Naive B cell (primary cell): ENCODE measurements around the gene MOV10L1. TPM values are rescaled to one million over a fixed set of nuclear protein-coding genes. Genes with fewer than 3 reads are reported as not detected.

Experiments
- ATAC-seq, 2 donors: fragments of 150-1000 bp; cut with Tn5 transposase; 2 replicates each; pipeline ENCODE4 v1.10.0; 2021; ENCODE audit warnings: low read depth in 2 of 2, mild to moderate bottlenecking in 2 of 2, moderate library complexity in 2 of 2
- DNase-seq: peaks from one replicate; pipeline ENCODE4 v3.0.0; 2022
- H3K27ac Mint-ChIP-seq, 6 donors: one replicate each; pipeline ENCODE4 v1.8.0; 2020 to 2022; ENCODE audit warnings: mild to moderate bottlenecking in 6 of 6, mixed read lengths in 6 of 6, moderate library complexity in 5 of 6, inconsistent platforms in 2 of 6
- H3K27me3 Mint-ChIP-seq, 3 donors: one replicate each; pipeline ENCODE4 v1.8.0; 2021 to 2022; ENCODE audit warnings: mixed read lengths in 3 of 3, mild to moderate bottlenecking in 1 of 3
- H3K36me3 Mint-ChIP-seq, 2 donors: one replicate each; pipeline ENCODE4 v1.8.0; 2020 to 2022; ENCODE audit warnings: mixed read lengths in 2 of 2, inconsistent platforms in 1 of 2, mild to moderate bottlenecking in 1 of 2
- H3K4me1 Mint-ChIP-seq, 3 donors: one replicate each; pipeline ENCODE4 v1.8.0; 2020 to 2022; ENCODE audit warnings: mixed read lengths in 3 of 3, inconsistent platforms in 1 of 3, mild to moderate bottlenecking in 1 of 3, moderate library complexity in 1 of 3
- H3K4me3 Mint-ChIP-seq, 8 donors: one replicate each; pipeline ENCODE4 v1.8.0; 2020 to 2022; ENCODE audit warnings: mild to moderate bottlenecking in 8 of 8, mixed read lengths in 8 of 8, moderate library complexity in 8 of 8, inconsistent platforms in 2 of 8
- H3K9me3 Mint-ChIP-seq, 7 donors: one replicate each; pipeline ENCODE4 v1.8.0; 2020 to 2022; ENCODE audit warnings: mixed read lengths in 7 of 7, mild to moderate bottlenecking in 5 of 7, inconsistent platforms in 2 of 7, moderate library complexity in 1 of 7
- polyA plus RNA-seq, 6 donors: library from polyadenylated mRNA; unstranded; fragments of 300-500 nt; fragmentation: Illumina TruSeq; gene quantifications; one replicate each; pipeline ENCODE4 v1.2.3, GENCODE V29; 2021; ENCODE audit warnings: low read depth in 6 of 6

The MOV10L1 gene
- polyA plus RNA-seq, 6 donors from 2014 or later = not detected

- peak overlapping the region in 2 of 6 donors; percentile 59 to 84 for H3K27ac Mint-ChIP-seq
- H3K4me3 Mint-ChIP-seq = peak overlapping the region in 1 of 8 donors; percentile 18
- ATAC-seq = no peak
- H3K27me3 Mint-ChIP-seq = no peaks in the 10 kb centered on the region
- no peaks in the 10 kb centered on the region for H3K9me3 Mint-ChIP-seq
- peaks cover 25 to 35% (median 35%) of the 10 kb centered on the region in 3 donors for H3K4me1 Mint-ChIP-seq
- DNase-seq = no peak
- peaks cover 10 to 15% of the 10 kb centered on the region in 2 donors for H3K36me3 Mint-ChIP-seq
Observed at GRCh38 chr22:50205781-50206569, 116.2 kb downstream of the MOV10L1 start.

- H3K27me3 Mint-ChIP-seq = no peaks in the 10 kb centered on the region
- no peaks in the 10 kb centered on the region for H3K9me3 Mint-ChIP-seq
- H3K4me3 Mint-ChIP-seq = peak overlapping the region in 1 of 8 donors; percentile 18
- peak overlapping the region in 4 of 6 donors; percentile 13 to 82 (median 69) for H3K27ac Mint-ChIP-seq
- peaks cover 10 to 15% of the 10 kb centered on the region in 2 donors for H3K36me3 Mint-ChIP-seq
- ATAC-seq (peak in 1 of 2 donors; percentile 13), DNase-seq (no peak)
- H3K4me1 Mint-ChIP-seq = peaks cover 25 to 35% (median 35%) of the 10 kb centered on the region in 3 donors
Observed at GRCh38 chr22:50206599-50206998, 116.8 kb downstream of the MOV10L1 start.

DNA sequence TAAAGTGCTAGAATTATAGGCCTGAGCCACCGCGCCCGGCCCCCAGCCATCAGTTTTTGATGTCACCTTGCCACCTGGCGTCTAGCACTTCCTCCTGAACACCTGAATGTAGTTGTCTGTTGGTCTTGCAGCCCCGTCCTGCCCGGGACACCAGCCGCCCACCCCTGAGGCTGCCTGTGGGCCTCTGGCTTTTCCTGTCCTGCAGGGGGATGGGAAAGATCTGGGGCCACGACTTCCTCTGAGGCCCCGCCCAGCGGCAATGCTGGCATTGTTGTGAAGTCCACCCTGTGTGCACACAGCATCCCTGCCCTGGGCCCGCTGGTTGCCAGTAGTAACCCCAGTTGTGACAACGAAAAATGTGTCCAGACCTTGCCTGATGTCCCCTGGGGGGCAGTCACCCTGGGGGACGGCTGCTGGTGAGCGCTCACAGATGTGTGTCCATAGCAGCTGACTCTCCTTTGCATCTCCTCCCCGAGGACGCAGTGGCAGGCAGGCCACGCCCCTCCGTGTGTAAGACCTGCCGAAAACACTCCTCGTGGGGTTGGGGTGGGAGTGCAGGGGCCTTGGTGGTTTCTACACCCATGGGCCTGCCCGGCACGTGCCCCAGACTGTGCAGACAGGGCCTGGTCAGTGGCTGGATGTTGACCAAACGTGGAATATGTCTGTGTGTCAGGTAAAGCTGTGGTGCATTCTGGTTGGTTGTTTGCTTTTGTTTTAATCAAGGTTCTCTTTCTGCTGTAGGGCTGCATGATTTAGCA lies 117.8 kb downstream of the MOV10L1 start:
- H3K36me3 Mint-ChIP-seq = peaks cover 10 to 17% of the 10 kb centered on the region in 2 donors
- peak overlapping the region in 4 of 8 donors; percentile 12 to 27 (median 24) for H3K4me3 Mint-ChIP-seq
- H3K9me3 Mint-ChIP-seq = no peaks in the 10 kb centered on the region
- DNase-seq = peak; percentile 59
- peaks cover 22 to 27% (median 26%) of the 10 kb centered on the region in 3 donors for H3K4me1 Mint-ChIP-seq
- ATAC-seq = peak; percentile 46 to 59
- peak overlapping the region; percentile 44 to 91 (median 82) for H3K27ac Mint-ChIP-seq
- H3K27me3 Mint-ChIP-seq = no peaks in the 10 kb centered on the region

GRCh38 chr22:50208430-50208938 lies 118.7 kb downstream of the MOV10L1 start:
- Mint-ChIP-seq H3K27me3 (no peaks in the 10 kb centered on the region), H3K4me1 (peaks cover 26 to 33% (median 31%) of the 10 kb centered on the region in 3 donors), H3K9me3 (no peaks in the 10 kb centered on the region), H3K27ac (peak overlapping the region in 4 of 6 donors; percentile 76 to 85 (median 82)), H3K36me3 (peaks cover 10 to 26% of the 10 kb centered on the region in 2 donors), H3K4me3 (no peak overlapping the region)
- DNase-seq (no peak), ATAC-seq (no peak)

GRCh38 chr22:50208939-50209892 lies 119.4 kb downstream of the MOV10L1 start:
- H3K36me3 Mint-ChIP-seq = peaks cover 10 to 29% of the 10 kb centered on the region in 2 donors
- no peak for DNase-seq
- H3K27me3 Mint-ChIP-seq = no peaks in the 10 kb centered on the region
- H3K9me3 Mint-ChIP-seq = no peaks in the 10 kb centered on the region
- peak overlapping the region; percentile 23 to 90 (median 78) for H3K27ac Mint-ChIP-seq
- ATAC-seq = peak; percentile 4 to 17
- H3K4me3 Mint-ChIP-seq = peak overlapping the region in 1 of 8 donors; percentile 6
- peaks cover 26 to 33% (median 33%) of the 10 kb centered on the region in 3 donors for H3K4me1 Mint-ChIP-seq

DNA sequence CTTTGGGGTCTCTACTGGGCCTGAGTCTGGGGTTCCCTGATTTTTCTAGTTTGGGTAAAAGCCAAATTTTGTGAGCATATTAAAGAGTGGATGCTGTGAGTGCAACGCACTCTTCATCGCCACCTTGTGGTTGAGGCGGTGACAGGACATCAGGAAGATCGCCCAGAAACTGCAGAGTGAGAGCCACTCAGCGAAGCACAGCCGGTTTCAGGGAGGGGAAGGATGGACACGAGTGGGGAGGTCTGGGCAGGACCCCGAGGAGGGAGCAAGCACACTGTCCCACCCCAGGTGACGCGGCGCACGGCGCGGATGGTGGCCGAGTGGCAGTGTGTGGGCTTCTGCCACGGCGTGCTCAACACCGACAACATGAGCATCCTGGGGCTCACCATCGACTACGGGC lies 120.1 kb downstream of the MOV10L1 start:
- H3K9me3 Mint-ChIP-seq = no peaks in the 10 kb centered on the region
- ATAC-seq (peak; percentile 50 to 75), DNase-seq (peak; percentile 69)
- H3K36me3 Mint-ChIP-seq = peaks cover 7 to 29% of the 10 kb centered on the region in 2 donors
- peak overlapping the region in 5 of 6 donors; percentile 23 to 90 (median 71) for H3K27ac Mint-ChIP-seq
- no peaks in the 10 kb centered on the region for H3K27me3 Mint-ChIP-seq
- peaks cover 25 to 33% (median 32%) of the 10 kb centered on the region in 3 donors for H3K4me1 Mint-ChIP-seq
- H3K4me3 Mint-ChIP-seq = peak overlapping the region in 1 of 8 donors; percentile 6

DNA sequence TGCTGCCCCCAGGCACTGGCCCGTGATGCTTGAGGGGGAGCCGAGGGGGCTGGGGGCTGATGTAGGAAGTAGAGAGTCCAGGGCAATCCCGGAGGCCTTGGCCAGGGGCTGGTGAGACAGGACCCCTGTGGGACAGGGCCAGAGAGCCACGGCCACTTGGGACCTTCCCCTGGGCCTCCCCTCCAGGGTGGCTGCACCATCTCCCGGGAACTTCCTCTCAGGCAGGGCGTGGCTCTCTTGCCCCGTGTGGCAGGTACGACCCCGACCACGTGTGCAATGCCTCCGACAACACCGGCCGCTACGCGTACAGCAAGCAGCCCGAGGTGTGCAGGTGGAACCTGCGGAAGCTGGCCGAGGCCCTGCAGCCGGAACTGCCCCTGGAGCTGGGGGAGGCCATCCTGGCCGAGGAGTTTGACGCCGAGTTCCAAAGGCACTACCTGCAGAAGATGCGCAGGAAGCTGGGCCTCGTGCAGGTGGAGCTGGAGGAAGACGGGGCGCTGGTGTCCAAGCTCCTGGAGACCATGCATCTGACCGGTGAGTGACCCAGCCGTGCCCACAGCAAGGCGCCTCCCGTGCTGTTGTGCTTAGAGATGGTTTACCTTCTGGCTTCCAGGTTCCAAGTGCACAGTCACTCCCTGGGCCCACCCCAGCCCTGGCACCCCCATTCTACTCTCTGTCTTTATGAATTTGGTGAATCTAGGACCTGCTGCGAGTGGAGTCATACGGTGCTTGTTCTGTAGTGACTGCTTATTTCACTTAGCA lies 120.8 kb downstream of the MOV10L1 start:
- no peak for DNase-seq
- Mint-ChIP-seq H3K36me3 (peaks cover 5 to 29% of the 10 kb centered on the region in 2 donors), H3K27me3 (no peaks in the 10 kb centered on the region), H3K27ac (peak overlapping the region in 3 of 6 donors; percentile 54 to 88 (median 85)), H3K4me1 (peaks cover 24 to 34% (median 32%) of the 10 kb centered on the region in 3 donors), H3K4me3 (no peak overlapping the region), H3K9me3 (no peaks in the 10 kb centered on the region)
- ATAC-seq = no peak

GRCh38 chr22:50211147-50211546 lies 121.3 kb downstream of the MOV10L1 start:
- Mint-ChIP-seq H3K9me3 (no peaks in the 10 kb centered on the region), H3K27ac (peak overlapping the region in 1 of 6 donors; percentile 85), H3K36me3 (peaks cover 5 to 29% of the 10 kb centered on the region in 2 donors), H3K4me3 (no peak overlapping the region), H3K27me3 (no peaks in the 10 kb centered on the region), H3K4me1 (peaks cover 24 to 34% (median 32%) of the 10 kb centered on the region in 3 donors)
- DNase-seq = no peak
- no peak for ATAC-seq

Other genes starting within 250 kb of the MOV10L1 start
- 10 to 100 TPM in 1 of 6 donors, 1 to 10 TPM in 5; 3.8 to 10.3 (median 6.1) TPM for gene ZBED4, start 236.2 kb upstream of the MOV10L1 start, polyA plus RNA-seq
- gene ALG12, start 171.6 kb upstream of the MOV10L1 start, polyA plus RNA-seq = 10 to 100 TPM; 10.1 to 17.5 (median 13.0) TPM
- 10 to 100 TPM; 21.9 to 33.8 (median 28.0) TPM for gene CRELD2, start 171.4 kb upstream of the MOV10L1 start, polyA plus RNA-seq
- gene PIM3, start 129.2 kb upstream of the MOV10L1 start, polyA plus RNA-seq = 10 to 100 TPM; 46.7 to 60.7 (median 55.0) TPM
- gene IL17REL, start 77.2 kb upstream of the MOV10L1 start, polyA plus RNA-seq = not detected
- not detected for gene TTLL8, start 31.7 kb upstream of the MOV10L1 start, polyA plus RNA-seq
- under 1 TPM in 3 of 6 donors, not detected in 3; 0.09 to 0.44 (median 0.15) TPM for gene MLC1, start 4.6 kb upstream of the MOV10L1 start, polyA plus RNA-seq
- under 1 TPM in 1 of 6 donors, not detected in 5; 0.08 TPM for gene PANX2, start 80.7 kb downstream of the MOV10L1 start, polyA plus RNA-seq
- 10 to 100 TPM in 5 of 6 donors, 1 to 10 TPM in 1; 9.4 to 22.6 (median 15.1) TPM for gene TRABD, start 95.9 kb downstream of the MOV10L1 start, polyA plus RNA-seq
- 1 to 10 TPM; 2.9 to 6.8 (median 5.2) TPM for gene SELENOO, start 111.0 kb downstream of the MOV10L1 start, polyA plus RNA-seq
- gene TUBGCP6, start 155.0 kb downstream of the MOV10L1 start, polyA plus RNA-seq = 10 to 100 TPM; 11.6 to 23.2 (median 14.2) TPM
- gene HDAC10, start 161.3 kb downstream of the MOV10L1 start, polyA plus RNA-seq = 1 to 10 TPM; 4.6 to 8.2 (median 6.3) TPM
- gene MAPK12, start 171.7 kb downstream of the MOV10L1 start, polyA plus RNA-seq = under 1 TPM in 5 of 6 donors, not detected in 1; 0.04 to 0.19 (median 0.09) TPM
- under 1 TPM in 3 of 6 donors, not detected in 3; 0.17 to 0.21 (median 0.19) TPM for gene MAPK11, start 180.4 kb downstream of the MOV10L1 start, polyA plus RNA-seq
- 1 to 10 TPM in 2 of 6 donors, under 1 TPM in 3, not detected in 1; 0.46 to 1.1 (median 0.66) TPM for gene PLXNB2, start 217.6 kb downstream of the MOV10L1 start, polyA plus RNA-seq
- gene DENND6B, start 237.0 kb downstream of the MOV10L1 start, polyA plus RNA-seq = under 1 TPM in 5 of 6 donors, not detected in 1; 0.05 to 0.43 (median 0.28) TPM